Astrocyte (in vitro differentiated cells and primary cell): ENCODE results near the gene DYSF.

Experiments used
- EZH2 ChIP-seq: IDR thresholded peaks from 2 replicates; pipeline ENCODE4 v1.6.1; 2012; ENCODE audit warnings: mild to moderate bottlenecking, low read length, inconsistent platforms; ENCODE audit not compliant: insufficient read depth
- TF ChIP-seq, protein P1 (sequence below): IDR thresholded peaks from 2 replicates; pipeline ENCODE4 v1.5.1; 2011; ENCODE audit warnings: low read depth, mild to moderate bottlenecking, inconsistent platforms, low read length, moderate library complexity; ENCODE audit not compliant: insufficient read depth

DNA sequence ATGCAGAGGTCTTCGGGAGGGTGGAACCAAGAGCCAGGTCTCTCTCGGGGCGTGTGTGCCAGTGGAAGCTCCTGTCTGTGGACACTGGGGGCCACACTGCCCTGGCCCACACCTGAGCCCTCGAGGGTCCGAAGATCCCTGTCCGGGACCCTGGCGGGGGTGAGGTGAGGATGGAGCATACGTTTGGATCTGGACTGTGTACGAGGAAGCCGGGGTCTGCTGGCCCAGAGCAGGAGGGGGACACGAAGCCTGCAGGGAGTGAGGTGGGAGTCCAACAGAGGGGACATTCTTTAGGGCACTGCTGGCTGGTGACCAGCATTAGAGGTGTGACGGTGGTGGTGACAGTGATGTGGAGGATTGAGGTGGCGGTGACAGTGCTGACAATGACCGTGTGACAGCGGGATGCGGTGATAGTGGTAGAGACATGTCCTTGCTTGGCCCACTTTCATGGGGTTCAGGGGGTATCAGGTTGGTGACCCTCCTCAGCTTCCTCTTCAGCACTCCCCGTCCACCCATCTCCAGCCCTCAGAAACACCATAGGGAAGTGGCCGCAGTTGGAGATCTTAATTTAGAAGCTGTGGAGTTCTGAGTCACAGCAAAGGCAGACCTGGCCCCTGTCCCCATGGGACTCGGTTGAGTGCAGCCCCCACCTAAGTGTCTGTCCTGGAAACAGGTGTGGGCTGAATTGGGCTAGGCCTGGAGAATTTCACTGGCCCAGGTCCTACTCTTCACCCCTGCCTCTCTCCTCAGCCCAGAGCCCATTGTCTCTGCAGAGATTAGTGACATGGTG lies 252.0 kb downstream of the DYSF start:
- TF ChIP-seq, protein P1, sequence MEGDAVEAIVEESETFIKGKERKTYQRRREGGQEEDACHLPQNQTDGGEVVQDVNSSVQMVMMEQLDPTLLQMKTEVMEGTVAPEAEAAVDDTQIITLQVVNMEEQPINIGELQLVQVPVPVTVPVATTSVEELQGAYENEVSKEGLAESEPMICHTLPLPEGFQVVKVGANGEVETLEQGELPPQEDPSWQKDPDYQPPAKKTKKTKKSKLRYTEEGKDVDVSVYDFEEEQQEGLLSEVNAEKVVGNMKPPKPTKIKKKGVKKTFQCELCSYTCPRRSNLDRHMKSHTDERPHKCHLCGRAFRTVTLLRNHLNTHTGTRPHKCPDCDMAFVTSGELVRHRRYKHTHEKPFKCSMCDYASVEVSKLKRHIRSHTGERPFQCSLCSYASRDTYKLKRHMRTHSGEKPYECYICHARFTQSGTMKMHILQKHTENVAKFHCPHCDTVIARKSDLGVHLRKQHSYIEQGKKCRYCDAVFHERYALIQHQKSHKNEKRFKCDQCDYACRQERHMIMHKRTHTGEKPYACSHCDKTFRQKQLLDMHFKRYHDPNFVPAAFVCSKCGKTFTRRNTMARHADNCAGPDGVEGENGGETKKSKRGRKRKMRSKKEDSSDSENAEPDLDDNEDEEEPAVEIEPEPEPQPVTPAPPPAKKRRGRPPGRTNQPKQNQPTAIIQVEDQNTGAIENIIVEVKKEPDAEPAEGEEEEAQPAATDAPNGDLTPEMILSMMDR: no peak
- no peak for TF ChIP-seq EZH2
